Activated CD8-positive, alpha-beta T cell treated with anti-CD3 and anti-CD28 coated beads for 36 hours (primary cell): ENCODE data around the gene SIX4. TPM values are rescaled to one million over a fixed set of nuclear protein-coding genes. Genes with fewer than 3 reads are reported as not detected.

Source experiments
- ATAC-seq: fragments of 200-7000 bp; cut with Tn5 transposase; one replicate; pipeline ENCODE4 v1.10.0; 2021; ENCODE audit warnings: mild to moderate bottlenecking, moderate library complexity
- CTCF ChIA-PET: fragments of 350-600 bp; sonication (Branson Sonifier 250); formaldehyde crosslinking; loops from one replicate; lab custom pipeline; 2021; ENCODE audit warnings: antibody characterized with exemption; lab: Charles Lee
- POLR2A ChIA-PET: fragments of 350-600 bp; sonication (Branson Sonifier 250); formaldehyde crosslinking; loops from one replicate; lab custom pipeline; 2021; ENCODE audit warnings: antibody characterized with exemption; lab: Charles Lee
- DNase-seq: peaks from one replicate; pipeline ENCODE4 v3.0.0-alpha.2; 2020
- H3K27ac Mint-ChIP-seq: one replicate; pipeline ENCODE4 v1.8.0; 2021; ENCODE audit warnings: mild to moderate bottlenecking, mixed read lengths
- H3K27me3 Mint-ChIP-seq: one replicate; pipeline ENCODE4 v1.8.0; 2021; ENCODE audit warnings: mixed read lengths
- H3K36me3 Mint-ChIP-seq: one replicate; pipeline ENCODE4 v1.8.0; 2021; ENCODE audit warnings: low read depth, mixed read lengths
- H3K4me1 Mint-ChIP-seq: one replicate; pipeline ENCODE4 v1.8.0; 2021; ENCODE audit warnings: low read depth, mixed read lengths
- H3K4me3 Mint-ChIP-seq: one replicate; pipeline ENCODE4 v1.8.0; 2021; ENCODE audit warnings: mild to moderate bottlenecking, moderate library complexity, mixed read lengths
- H3K9me3 Mint-ChIP-seq: one replicate; pipeline ENCODE4 v1.8.0; 2021; ENCODE audit warnings: mixed read lengths
- CTCF ChIP-seq: fragments of 200-600 bp; IDR thresholded peaks from one replicate; pipeline ENCODE4 v1.8.0; 2022; ENCODE audit warnings: antibody characterized with exemption, mild to moderate bottlenecking
- intact Hi-C: fragments of 100-400 bp; cut with micrococcal nuclease; formaldehyde crosslinking; loops from one replicate; pipeline ENCODE4 v1.10.0; 2022
- total RNA-seq, 2 experiments: library from RNA; stranded (reverse); gene quantifications; one replicate each; pipeline ENCODE4 v1.2.3, GENCODE V29; 2021

The SIX4 gene
- total RNA-seq, 2 experiments from 2014 or later: not detected

- DNase-seq (no peak), ATAC-seq (no peak)
- no peak overlapping the region for H3K27ac Mint-ChIP-seq
- ChIA-PET POLR2A (no interaction called here), CTCF (no interaction called here)
- intact Hi-C loops: no loop called here
- peaks cover 5% of the 10 kb centered on the region for H3K9me3 Mint-ChIP-seq
- H3K36me3 Mint-ChIP-seq: peaks cover 7% of the 10 kb centered on the region
- no peak overlapping the region for H3K4me3 Mint-ChIP-seq
- no peak for TF ChIP-seq CTCF
- no peaks in the 10 kb centered on the region for H3K27me3 Mint-ChIP-seq
- peaks cover 4% of the 10 kb centered on the region for H3K4me1 Mint-ChIP-seq
These were observed 20.4 kb upstream of the SIX4 start for GRCh38 chr14:60744566-60744965.

GRCh38 chr14:60738843-60739508, 14.8 kb upstream of the SIX4 start:
- ATAC-seq (no peak), DNase-seq (no peak)
- no peak overlapping the region for H3K27ac Mint-ChIP-seq
- ChIA-PET POLR2A (interaction anchor here (1.0 kb wide), 1 partner anchor 12 kb away, joined by 3 read pairs; no protein-coding TSS in a partner anchor), CTCF (no interaction called here)
- no peak overlapping the region for H3K4me3 Mint-ChIP-seq
- intact Hi-C loops: no loop called here
- TF ChIP-seq CTCF: no peak
- H3K27me3 Mint-ChIP-seq: no peaks in the 10 kb centered on the region
- H3K4me1 Mint-ChIP-seq: peaks cover 23% of the 10 kb centered on the region
- H3K9me3 Mint-ChIP-seq: peaks cover 5% of the 10 kb centered on the region
- peaks cover 11% of the 10 kb centered on the region for H3K36me3 Mint-ChIP-seq

GRCh38 chr14:60736494-60736893, 12.3 kb upstream of the SIX4 start:
- ATAC-seq (no peak), DNase-seq (no peak)
- intact Hi-C loops: no loop called here
- CTCF ChIA-PET: interaction anchor here (0.8 to 1.5 kb wide), 2 partner anchors 11 to 14 kb away, joined by 3 read pairs; no protein-coding TSS in a partner anchor
- H3K36me3 Mint-ChIP-seq: peaks cover 3% of the 10 kb centered on the region
- H3K27me3 Mint-ChIP-seq: peaks cover 2% of the 10 kb centered on the region
- no peaks in the 10 kb centered on the region for H3K9me3 Mint-ChIP-seq
- H3K27ac Mint-ChIP-seq: no peak overlapping the region
- no peak overlapping the region for H3K4me3 Mint-ChIP-seq
- TF ChIP-seq CTCF: no peak
- POLR2A ChIA-PET: no interaction called here
- H3K4me1 Mint-ChIP-seq: peaks cover 19% of the 10 kb centered on the region

- no peak for DNase-seq
- ChIA-PET CTCF (no interaction called here), POLR2A (no interaction called here)
- TF ChIP-seq CTCF: no peak
- Mint-ChIP-seq H3K27me3 (peaks cover 8% of the 10 kb centered on the region), H3K36me3 (peaks cover 5% of the 10 kb centered on the region), H3K9me3 (no peaks in the 10 kb centered on the region), H3K4me1 (peaks cover 19% of the 10 kb centered on the region), H3K4me3 (peak overlapping the region; percentile 93), H3K27ac (peak overlapping the region; percentile 51)
- intact Hi-C loops: no loop called here
- no peak for ATAC-seq
These were observed 11.3 kb upstream of the SIX4 start for GRCh38 chr14:60735416-60735815.

- H3K9me3 Mint-ChIP-seq: no peaks in the 10 kb centered on the region
- peak within 1 kb of the TSS; percentile 93 for H3K4me3 Mint-ChIP-seq
- intact Hi-C loops: no loop called here
- peaks cover 5% of the 10 kb centered on the region for H3K36me3 Mint-ChIP-seq
- POLR2A ChIA-PET: no interaction called here
- H3K27me3 Mint-ChIP-seq: peaks cover 12% of the 10 kb centered on the region
- no peak for TF ChIP-seq CTCF
- H3K27ac Mint-ChIP-seq: peak within 1 kb of the TSS; percentile 89
- peak; percentile 84 for DNase-seq
- ATAC-seq: peak; percentile 98
- CTCF ChIA-PET: no interaction called here
- H3K4me1 Mint-ChIP-seq: peaks cover 19% of the 10 kb centered on the region
These were observed 10.5 kb upstream of the SIX4 start, which contains the start of gene MNAT1 for GRCh38 chr14:60734465-60735242. Gene MNAT1, plus strand, starts transcription at chr14:60734761. Its CDS starts 102 bp downstream, at chr14:60734863.
